Parathyroid adenoma (tissue), 2 donors: ENCODE data around the gene KCNK10.

Source experiments
- H2AFZ ChIP-seq: fragments of 300-600 bp; sonication (generic); one replicate; pipeline ENCODE4 v1.7.0; 2017; ENCODE audit warnings: antibody characterized with exemption, mild to moderate bottlenecking
- H3K27ac ChIP-seq: fragments of 300-600 bp; sonication (generic); one replicate; pipeline ENCODE4 v1.7.0; 2017
- H3K27me3 ChIP-seq: fragments of 300-600 bp; sonication (generic); one replicate; pipeline ENCODE4 v1.7.0; 2017; ENCODE audit warnings: low read length; ENCODE audit not compliant: control insufficient read depth, insufficient read depth
- H3K36me3 ChIP-seq: fragments of 300-600 bp; sonication (generic); one replicate; pipeline ENCODE4 v1.7.0; 2017; ENCODE audit warnings: low read length; ENCODE audit not compliant: control insufficient read depth, insufficient read depth
- H3K4me1 ChIP-seq: fragments of 300-600 bp; sonication (generic); one replicate; pipeline ENCODE4 v1.7.0; 2017; ENCODE audit warnings: control low read depth
- H3K4me2 ChIP-seq: fragments of 300-600 bp; sonication (generic); one replicate; pipeline ENCODE4 v1.7.0; 2017; ENCODE audit warnings: low read length
- H3K4me3 ChIP-seq: fragments of 300-600 bp; sonication (generic); one replicate; pipeline ENCODE4 v1.7.0; 2017; ENCODE audit warnings: low read depth, low read length
- H3K79me2 ChIP-seq: fragments of 300-600 bp; sonication (generic); one replicate; pipeline ENCODE4 v1.7.0; 2017; ENCODE audit warnings: control low read depth
- H3K9ac ChIP-seq: fragments of 300-600 bp; sonication (generic); one replicate; pipeline ENCODE4 v1.7.0; 2017; ENCODE audit warnings: mild to moderate bottlenecking
- H3K9me3 ChIP-seq: fragments of 300-600 bp; sonication (generic); one replicate; pipeline ENCODE4 v1.7.0; 2017; ENCODE audit warnings: low read length; ENCODE audit not compliant: control insufficient read depth
- TF ChIP-seq, protein P1 (sequence below): fragments of 300-600 bp; sonication (generic); IDR thresholded peaks from one replicate; pipeline ENCODE4 v1.7.0; 2017; ENCODE audit warnings: antibody characterized with exemption, mild to moderate bottlenecking
- donor health status: primary hyperparathyroidism.

The KCNK10 gene

DNA sequence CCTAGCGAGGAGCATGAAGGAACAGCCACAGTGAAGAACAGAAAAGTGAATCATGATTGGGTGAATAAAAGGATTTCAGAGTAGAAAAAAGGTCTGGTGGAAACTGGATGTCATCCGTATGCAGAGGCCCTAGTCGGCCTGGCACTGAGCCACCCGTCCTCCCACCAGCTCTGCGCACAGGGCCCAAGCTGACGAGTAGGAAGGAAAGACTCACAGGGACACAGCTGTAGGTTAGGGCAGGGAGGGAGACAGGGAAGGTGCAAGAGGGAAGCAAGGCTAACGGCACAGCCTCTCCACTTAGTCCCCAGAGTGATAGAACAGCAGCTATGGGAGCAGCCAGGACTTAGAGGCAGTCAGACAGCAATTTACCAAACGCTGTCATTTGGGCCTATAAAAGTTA, 112.6 kb downstream of the KCNK10 start:
- Histone ChIP-seq H3K27me3 (no peaks in the 10 kb centered on the region), H3K9me3 (no peaks in the 10 kb centered on the region), H3K4me2 (no peak overlapping the region), H3K9ac (no peak overlapping the region), H3K4me1 (no peaks in the 10 kb centered on the region), H2AFZ (no peak overlapping the region), H3K27ac (no peak overlapping the region), H3K4me3 (no peak overlapping the region), H3K79me2 (no peaks in the 10 kb centered on the region), H3K36me3 (no peaks in the 10 kb centered on the region)
- TF ChIP-seq, protein P1, sequence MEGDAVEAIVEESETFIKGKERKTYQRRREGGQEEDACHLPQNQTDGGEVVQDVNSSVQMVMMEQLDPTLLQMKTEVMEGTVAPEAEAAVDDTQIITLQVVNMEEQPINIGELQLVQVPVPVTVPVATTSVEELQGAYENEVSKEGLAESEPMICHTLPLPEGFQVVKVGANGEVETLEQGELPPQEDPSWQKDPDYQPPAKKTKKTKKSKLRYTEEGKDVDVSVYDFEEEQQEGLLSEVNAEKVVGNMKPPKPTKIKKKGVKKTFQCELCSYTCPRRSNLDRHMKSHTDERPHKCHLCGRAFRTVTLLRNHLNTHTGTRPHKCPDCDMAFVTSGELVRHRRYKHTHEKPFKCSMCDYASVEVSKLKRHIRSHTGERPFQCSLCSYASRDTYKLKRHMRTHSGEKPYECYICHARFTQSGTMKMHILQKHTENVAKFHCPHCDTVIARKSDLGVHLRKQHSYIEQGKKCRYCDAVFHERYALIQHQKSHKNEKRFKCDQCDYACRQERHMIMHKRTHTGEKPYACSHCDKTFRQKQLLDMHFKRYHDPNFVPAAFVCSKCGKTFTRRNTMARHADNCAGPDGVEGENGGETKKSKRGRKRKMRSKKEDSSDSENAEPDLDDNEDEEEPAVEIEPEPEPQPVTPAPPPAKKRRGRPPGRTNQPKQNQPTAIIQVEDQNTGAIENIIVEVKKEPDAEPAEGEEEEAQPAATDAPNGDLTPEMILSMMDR = no peak

DNA sequence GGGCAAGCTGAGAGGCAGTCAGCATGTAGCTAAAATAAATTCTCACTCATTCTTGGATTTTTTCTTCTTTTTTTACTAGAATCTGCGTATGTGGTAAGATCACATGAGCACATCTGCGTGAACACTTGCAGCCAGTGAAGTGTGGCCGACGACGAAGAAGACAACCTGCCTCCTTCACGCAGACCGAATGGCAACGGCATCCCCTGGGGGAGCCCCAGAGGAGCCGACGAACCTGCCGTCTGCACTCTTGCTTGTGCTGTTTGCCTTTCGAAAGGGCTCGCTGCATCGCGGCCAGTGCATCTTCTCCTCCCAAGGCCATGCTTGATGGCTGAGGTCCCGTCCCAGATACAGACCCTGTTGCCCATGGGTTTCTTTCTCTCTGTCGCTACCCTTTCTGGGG, 113.8 kb downstream of the KCNK10 start:
- H3K36me3 ChIP-seq = no peaks in the 10 kb centered on the region
- TF ChIP-seq, protein P1 = no peak
- no peak overlapping the region for H3K4me3 ChIP-seq
- no peaks in the 10 kb centered on the region for H3K79me2 ChIP-seq
- H3K4me2 ChIP-seq = no peak overlapping the region
- no peak overlapping the region for H2AFZ ChIP-seq
- no peaks in the 10 kb centered on the region for H3K9me3 ChIP-seq
- H3K27me3 ChIP-seq = no peaks in the 10 kb centered on the region
- H3K27ac ChIP-seq = no peak overlapping the region
- no peaks in the 10 kb centered on the region for H3K4me1 ChIP-seq
- H3K9ac ChIP-seq = no peak overlapping the region

- Histone ChIP-seq H3K79me2 (no peaks in the 10 kb centered on the region), H3K27me3 (no peaks in the 10 kb centered on the region), H3K4me2 (no peak overlapping the region), H2AFZ (no peak overlapping the region), H3K36me3 (no peaks in the 10 kb centered on the region), H3K27ac (no peak overlapping the region), H3K4me3 (no peak overlapping the region), H3K4me1 (no peaks in the 10 kb centered on the region), H3K9me3 (no peaks in the 10 kb centered on the region), H3K9ac (no peak overlapping the region)
- TF ChIP-seq, protein P1 = no peak
Observed at GRCh38 chr14:88208858-88209257, 114.2 kb downstream of the KCNK10 start.

DNA sequence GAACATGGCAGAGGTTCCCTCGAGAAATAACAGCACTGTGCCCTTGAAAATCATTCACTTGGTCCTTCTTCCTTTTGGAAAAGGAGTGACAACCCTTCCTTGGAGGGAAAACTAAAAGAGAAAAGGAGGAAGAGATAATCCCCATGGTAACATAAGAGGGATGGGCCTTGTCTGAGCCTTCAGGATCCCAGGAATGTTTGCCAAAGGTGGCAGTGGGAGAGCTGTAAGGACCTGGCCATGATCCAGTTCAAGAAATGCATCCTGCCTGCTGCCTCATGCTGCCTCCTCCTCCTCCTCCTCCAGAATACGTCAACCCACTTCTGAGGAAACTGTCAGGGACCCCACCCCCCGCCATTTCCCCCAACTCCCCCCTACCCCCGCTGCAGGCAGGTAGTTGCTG, 118.8 kb downstream of the KCNK10 start:
- no peak overlapping the region for H3K27ac ChIP-seq
- TF ChIP-seq, protein P1 = no peak
- H3K27me3 ChIP-seq = no peaks in the 10 kb centered on the region
- H3K4me2 ChIP-seq = no peak overlapping the region
- H3K4me1 ChIP-seq = no peaks in the 10 kb centered on the region
- H3K79me2 ChIP-seq = no peaks in the 10 kb centered on the region
- H3K9me3 ChIP-seq = no peaks in the 10 kb centered on the region
- no peak overlapping the region for H3K9ac ChIP-seq
- H3K4me3 ChIP-seq = no peak overlapping the region
- H2AFZ ChIP-seq = no peak overlapping the region
- no peaks in the 10 kb centered on the region for H3K36me3 ChIP-seq

GRCh38 chr14:88203291-88203690, 119.8 kb downstream of the KCNK10 start:
- Histone ChIP-seq H3K27ac (no peak overlapping the region), H3K79me2 (no peaks in the 10 kb centered on the region), H3K36me3 (no peaks in the 10 kb centered on the region), H3K4me2 (no peak overlapping the region), H3K9ac (no peak overlapping the region), H2AFZ (no peak overlapping the region), H3K27me3 (no peaks in the 10 kb centered on the region), H3K4me1 (no peaks in the 10 kb centered on the region), H3K4me3 (no peak overlapping the region), H3K9me3 (no peaks in the 10 kb centered on the region)
- TF ChIP-seq, protein P1 = no peak
